B cell (primary cell): ENCODE measurements around the gene PRR33. TPM values are rescaled to one million over a fixed set of nuclear protein-coding genes. Genes with fewer than 3 reads are reported as not detected.

Experiments
- ATAC-seq: fragments of 200-7000 bp; cut with Tn5 transposase; one replicate; pipeline ENCODE4 v1.10.0; 2021; ENCODE audit warnings: low read depth, mild to moderate bottlenecking, moderate number of reproducible peaks, moderate library complexity
- CTCF ChIA-PET: fragments of 350-600 bp; sonication (Branson Sonifier 250); formaldehyde crosslinking; loops from one replicate; lab custom pipeline; 2021; ENCODE audit warnings: antibody characterized with exemption, inconsistent platforms; lab: Charles Lee
- POLR2A ChIA-PET: fragments of 350-600 bp; sonication (Branson Sonifier 250); formaldehyde crosslinking; loops from one replicate; lab custom pipeline; 2021; ENCODE audit warnings: antibody characterized with exemption; lab: Charles Lee
- DNase-seq: peaks from one replicate; pipeline ENCODE4 v3.0.0; 2013
- H2AFZ ChIP-seq: 2 replicates; pipeline ENCODE4 v1.6.1; 2012; ENCODE audit warnings: mild to moderate bottlenecking, low read depth, low read length; ENCODE audit not compliant: insufficient read depth, poor library complexity, severe bottlenecking
- H3K27ac ChIP-seq, 2 donors: 1 replicate in 1 of 2; 2 replicates in 1 of 2; pipeline ENCODE4 v1.5.1; 2012 to 2013; ENCODE audit warnings: low read length in 2 of 2, mild to moderate bottlenecking in 2 of 2, moderate library complexity in 1 of 2
- H3K27me3 ChIP-seq, 4 experiments: fragments of 200-600 bp in 1 of 4; sonication (generic) in 1 of 4; replicated peaks in 1 of 4; 1 replicate in 2 of 4; 2 replicates in 2 of 4; pipeline versions ENCODE4 v1.6.1 to v1.7.0; 2013 to 2016; ENCODE audit warnings: low read length in 3 of 4, mild to moderate bottlenecking in 2 of 4, mixed read lengths in 1 of 4, moderate library complexity in 1 of 4; ENCODE audit not compliant: insufficient read depth in 4 of 4, control insufficient read depth in 3 of 4; ENCODE audit errors: control extremely low read depth in 1 of 4
- H3K36me3 ChIP-seq, 2 experiments: replicated peaks in 1 of 2; 1 replicate in 1 of 2; 2 replicates in 1 of 2; pipeline versions ENCODE4 v1.6.1 to v1.7.1; 2013; ENCODE audit warnings: low read length in 1 of 2; ENCODE audit not compliant: insufficient read depth in 2 of 2, control insufficient read depth in 1 of 2; ENCODE audit errors: control extremely low read depth in 1 of 2, extremely low read depth in 1 of 2
- H3K4me1 ChIP-seq, 2 donors: fragments of 200-600 bp in 1 of 2; sonication (generic) in 1 of 2; 1 replicate in 1 of 2; 2 replicates in 1 of 2; pipeline versions ENCODE4 v1.5.1 to v1.6.1; 2013 to 2017; ENCODE audit warnings: low read length in 2 of 2; ENCODE audit not compliant: control insufficient read depth in 2 of 2, insufficient read depth in 2 of 2
- H3K4me2 ChIP-seq: replicated peaks from 2 replicates; pipeline ENCODE3; 2012; ENCODE audit warnings: mild to moderate bottlenecking, low read depth, low read length; ENCODE audit not compliant: poor library complexity, severe bottlenecking
- H3K4me3 ChIP-seq, 5 experiments: fragments of 200-600 bp in 1 of 5; sonication (generic) in 1 of 5; 1 replicate in 3 of 5; 2 replicates in 2 of 5; pipeline versions ENCODE4 v1.5.1 to v1.7.0; 2011 to 2016; ENCODE audit warnings: low read length in 4 of 5, mild to moderate bottlenecking in 4 of 5, low read depth in 2 of 5, control low read depth in 1 of 5, moderate library complexity in 1 of 5; ENCODE audit not compliant: insufficient read depth in 1 of 5; ENCODE audit errors: control extremely low read depth in 1 of 5, extremely low read depth in 1 of 5
- H3K79me2 ChIP-seq: fragments of 200-600 bp; sonication (generic); one replicate; pipeline ENCODE4 v1.6.0; 2016; ENCODE audit warnings: low read length; ENCODE audit not compliant: control insufficient read depth, insufficient read depth
- H3K9ac ChIP-seq: fragments of 200-600 bp; sonication (generic); 2 replicates; pipeline ENCODE4 v1.6.1; 2017; ENCODE audit warnings: mild to moderate bottlenecking, low read length, moderate library complexity
- H3K9me3 ChIP-seq, 3 donors: one replicate each; pipeline versions ENCODE4 v1.6.1 to v1.7.1; 2013; ENCODE audit warnings: low read length in 2 of 3; ENCODE audit not compliant: control insufficient read depth in 2 of 3, insufficient read depth in 1 of 3; ENCODE audit errors: control extremely low read depth in 1 of 3
- H4K20me1 ChIP-seq: 2 replicates; pipeline ENCODE4 v1.6.0; 2012; ENCODE audit warnings: mild to moderate bottlenecking, low read length; ENCODE audit not compliant: insufficient read depth, control insufficient read depth, poor library complexity, severe bottlenecking
- H3K27ac Mint-ChIP-seq: one replicate; pipeline ENCODE4 v1.8.0; 2021; ENCODE audit warnings: mixed read lengths
- H3K27me3 Mint-ChIP-seq: one replicate; pipeline ENCODE4 v1.8.0; 2021; ENCODE audit warnings: mixed read lengths
- H3K4me1 Mint-ChIP-seq: one replicate; pipeline ENCODE4 v1.8.0; 2021; ENCODE audit warnings: mixed read lengths
- H3K4me3 Mint-ChIP-seq: one replicate; pipeline ENCODE4 v1.8.0; 2021; ENCODE audit warnings: mixed read lengths
- H3K9me3 Mint-ChIP-seq: one replicate; pipeline ENCODE4 v1.8.0; 2022; ENCODE audit warnings: mixed read lengths; ENCODE audit not compliant: insufficient read depth
- EZH2 ChIP-seq: IDR thresholded peaks from 2 replicates; pipeline ENCODE4 v1.6.1; 2012; ENCODE audit warnings: borderline replicate concordance, low read depth, mild to moderate bottlenecking, moderate library complexity, low read length; ENCODE audit not compliant: insufficient read depth, poor library complexity, severe bottlenecking
- WGBS: methylation state at CpG from one replicate; pipeline ENCODE4 v1.1.5; 2013; ENCODE audit warnings: missing lambda C conversion rate; ENCODE audit not compliant: insufficient coverage; 5-methylcytosine and 5-hydroxymethylcytosine counted together
- intact Hi-C: fragments of 100-400 bp; cut with micrococcal nuclease; formaldehyde crosslinking; loops from one replicate; pipeline ENCODE4 v1.10.0; 2022
- polyA plus RNA-seq: library from polyadenylated mRNA; depleted of rRNA; stranded (reverse); fragments of >200 nt; gene quantifications from 2 replicates; pipeline ENCODE4 v1.2.3, GENCODE V29; 2012
- total RNA-seq, 2 donors: library from RNA; stranded (reverse); fragments of 120-200 nt in 1 of 2; gene quantifications; 1 replicate in 1 of 2; 2 replicates in 1 of 2; pipeline versions ENCODE4 v1.2.3 to v1.2.4, GENCODE V29; 2013 to 2022
- TF ChIP-seq, protein P1 (sequence below): fragments of 200-600 bp; IDR thresholded peaks from one replicate; pipeline ENCODE4 v1.8.0; 2022; ENCODE audit warnings: antibody characterized with exemption, mild to moderate bottlenecking

Gene PRR33
- total and polyA plus RNA-seq, 2 donors (not counting 1 experiment from before 2014, with no cell fraction given): not detected

DNA sequence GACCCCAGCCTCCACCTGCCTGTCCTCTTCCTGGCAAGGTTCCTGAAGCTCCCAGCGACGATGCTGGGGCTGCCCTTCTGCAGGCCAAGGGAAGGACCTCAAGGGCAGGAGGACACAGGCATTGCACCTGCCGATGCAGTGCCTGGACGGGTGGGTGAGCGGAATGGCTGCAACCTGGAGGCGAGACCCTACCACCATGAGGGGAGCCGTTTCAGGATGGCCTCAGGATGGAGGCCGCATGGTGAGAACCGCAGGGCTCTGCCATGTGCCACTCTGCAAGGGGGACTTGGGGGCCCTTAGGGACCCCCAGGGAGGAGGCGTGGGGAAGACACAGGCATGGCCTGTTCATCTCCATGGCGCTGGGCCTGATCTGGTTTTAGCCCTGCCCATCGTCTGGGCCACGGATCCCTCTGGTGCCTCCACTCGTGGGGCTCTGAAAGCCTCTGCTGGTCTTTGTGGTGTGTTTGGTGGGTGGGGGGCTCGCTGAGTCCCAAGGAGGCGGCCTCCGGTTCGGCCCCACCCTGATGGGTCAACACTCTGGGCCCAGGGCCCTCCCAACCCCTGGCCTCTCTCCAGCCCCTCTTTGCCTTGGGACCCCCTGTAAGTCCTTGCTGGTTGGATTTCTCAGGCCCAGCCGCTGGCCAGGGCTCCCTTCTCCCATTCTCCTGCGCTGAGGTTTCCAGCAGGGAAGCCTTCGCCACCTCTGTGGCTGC lies 40.1 kb downstream of the PRR33 start:
- TF ChIP-seq EZH2: no peak
- TF ChIP-seq, protein P1, sequence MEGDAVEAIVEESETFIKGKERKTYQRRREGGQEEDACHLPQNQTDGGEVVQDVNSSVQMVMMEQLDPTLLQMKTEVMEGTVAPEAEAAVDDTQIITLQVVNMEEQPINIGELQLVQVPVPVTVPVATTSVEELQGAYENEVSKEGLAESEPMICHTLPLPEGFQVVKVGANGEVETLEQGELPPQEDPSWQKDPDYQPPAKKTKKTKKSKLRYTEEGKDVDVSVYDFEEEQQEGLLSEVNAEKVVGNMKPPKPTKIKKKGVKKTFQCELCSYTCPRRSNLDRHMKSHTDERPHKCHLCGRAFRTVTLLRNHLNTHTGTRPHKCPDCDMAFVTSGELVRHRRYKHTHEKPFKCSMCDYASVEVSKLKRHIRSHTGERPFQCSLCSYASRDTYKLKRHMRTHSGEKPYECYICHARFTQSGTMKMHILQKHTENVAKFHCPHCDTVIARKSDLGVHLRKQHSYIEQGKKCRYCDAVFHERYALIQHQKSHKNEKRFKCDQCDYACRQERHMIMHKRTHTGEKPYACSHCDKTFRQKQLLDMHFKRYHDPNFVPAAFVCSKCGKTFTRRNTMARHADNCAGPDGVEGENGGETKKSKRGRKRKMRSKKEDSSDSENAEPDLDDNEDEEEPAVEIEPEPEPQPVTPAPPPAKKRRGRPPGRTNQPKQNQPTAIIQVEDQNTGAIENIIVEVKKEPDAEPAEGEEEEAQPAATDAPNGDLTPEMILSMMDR: no peak
- no peaks in the 10 kb centered on the region for H3K27me3 Mint-ChIP-seq
- Histone ChIP-seq H3K4me3 (peak overlapping the region in 2 of 5 experiments; percentile 7 to 95), H3K79me2 (peaks cover 54% of the 10 kb centered on the region), H3K36me3 (peaks cover 0 to 18% of the 10 kb centered on the region in 2 experiments), H3K27ac (peak overlapping the region; percentile 94 to 99), H4K20me1 (peaks cover 37% of the 10 kb centered on the region), H3K9ac (peak overlapping the region; percentile 91), H2AFZ (no peak overlapping the region), H3K27me3 (no peaks in the 10 kb centered on the region), H3K4me2 (peak overlapping the region; percentile 94), H3K4me1 (peaks cover 65 to 90% of the 10 kb centered on the region in 2 donors), H3K9me3 (no peaks in the 10 kb centered on the region)
- H3K4me1 Mint-ChIP-seq: peaks cover 81% of the 10 kb centered on the region
- ATAC-seq: no peak
- ChIA-PET POLR2A (interaction anchor here (0.6 to 4.3 kb wide), 8 partner anchors 10 to 1050 kb away, joined by 4 to 28 read pairs (median 7); partner anchors contain the start of gene TNNI2), CTCF (interaction anchor here (0.8 to 10.2 kb wide), 12 partner anchors 12 to 300 kb away, joined by 3 to 104 read pairs (median 13); partner anchors contain the start of genes MRPL23 and TNNI2)
- no peaks in the 10 kb centered on the region for H3K9me3 Mint-ChIP-seq
- peak overlapping the region; percentile 97 for H3K27ac Mint-ChIP-seq
- intact Hi-C loops: loop anchor here (1.0 to 5.0 kb wide), 6 partner anchors 11 to 1009 kb away; partner anchors contain the start of genes POLR2L, TNNT3, TSPAN4 and TSSC4
- 91% methylated on average over 20 of the region's 21 CpGs for WGBS
- peak overlapping the region; percentile 100 for H3K4me3 Mint-ChIP-seq
- DNase-seq: no peak
